Activated CD4-positive, alpha-beta T cell treated with anti-CD3 and anti-CD28 coated beads for 4 hours (primary cell): ENCODE results near the gene CLIC4.

Source experiments
- DNase-seq, 2 donors: peaks; one replicate each; pipeline ENCODE4 v3.0.0-alpha.2; 2020

CLIC4 gene

GRCh38 chr1:24862775-24863483 is 117.7 kb downstream of the CLIC4 start:
- DNase-seq = no peak

- no peak for DNase-seq
These were observed 119.1 kb downstream of the CLIC4 start for GRCh38 chr1:24864370-24864777.

- no peak for DNase-seq
These were observed 119.9 kb downstream of the CLIC4 start for GRCh38 chr1:24865168-24865567.

GRCh38 chr1:24865587-24865986 is 120.3 kb downstream of the CLIC4 start:
- DNase-seq = no peak

GRCh38 chr1:24866211-24867083 is 121.2 kb downstream of the CLIC4 start:
- no peak for DNase-seq

GRCh38 chr1:24867084-24867870 is 122.0 kb downstream of the CLIC4 start:
- DNase-seq = no peak

- no peak for DNase-seq
These were observed 123.0 kb downstream of the CLIC4 start for GRCh38 chr1:24868016-24868875.

- no peak for DNase-seq
These were observed 125.4 kb downstream of the CLIC4 start for GRCh38 chr1:24870551-24871195.

- no peak for DNase-seq
These were observed 126.2 kb downstream of the CLIC4 start for GRCh38 chr1:24871306-24871901.

- no peak for DNase-seq
These were observed 127.0 kb downstream of the CLIC4 start for GRCh38 chr1:24872061-24872850.

- DNase-seq = no peak
These were observed 127.9 kb downstream of the CLIC4 start for GRCh38 chr1:24873148-24873547.

- no peak for DNase-seq
These were observed 128.8 kb downstream of the CLIC4 start for GRCh38 chr1:24874056-24874455.

- no peak for DNase-seq
These were observed 129.5 kb downstream of the CLIC4 start for GRCh38 chr1:24874611-24875234.

- DNase-seq = no peak
These were observed 130.0 kb downstream of the CLIC4 start for GRCh38 chr1:24875257-24875656.

GRCh38 chr1:24875991-24876506 is 130.8 kb downstream of the CLIC4 start:
- no peak for DNase-seq

- DNase-seq = no peak
These were observed 132.8 kb downstream of the CLIC4 start for GRCh38 chr1:24878045-24878444.

- DNase-seq = no peak
These were observed 133.8 kb downstream of the CLIC4 start for GRCh38 chr1:24878775-24879742.

GRCh38 chr1:24881034-24881433 is 135.8 kb downstream of the CLIC4 start:
- DNase-seq = no peak

GRCh38 chr1:24884751-24885150 is 139.5 kb downstream of the CLIC4 start:
- no peak for DNase-seq
